HCT116 (cell line): ENCODE data around the gene TNNT2. TPM values are rescaled to one million over a fixed set of nuclear protein-coding genes. Genes with fewer than 3 reads are reported as not detected.

Source experiments
- ATAC-seq: fragments of 200-7000 bp; cut with Tn5 transposase; 2 replicates; pipeline ENCODE4 v1.9.1; 2020; ENCODE audit warnings: mild to moderate bottlenecking, moderate library complexity
- BruUV-seq: library from RNA; stranded (reverse); fragments of 400-500 nt; replicated peaks from 2 replicates; lab custom pipeline; 2021; lab: Mats Ljungman, UMichigan
- CTCF ChIA-PET: fragments of 300-600 bp; sonication (Branson Sonifier 250); formaldehyde crosslinking; loops from one replicate; lab custom pipeline; 2021; ENCODE audit warnings: antibody characterized with exemption; lab: Charles Lee
- POLR2A ChIA-PET: fragments of 300-600, 350-600 bp; sonication (Branson Sonifier 250); formaldehyde crosslinking; loops from one replicate; lab custom pipeline; 2021; ENCODE audit warnings: antibody characterized with exemption; lab: Charles Lee
- RAD21 ChIA-PET, 2 experiments: fragments of 300-600 bp; sonication (Branson Sonifier 250); formaldehyde crosslinking; loops; one replicate each; lab custom pipeline; 2023; ENCODE audit warnings: low total read pairs in 2 of 2; ENCODE audit not compliant: uncharacterized antibody in 2 of 2, unreplicated experiment in 2 of 2, low non-redundant PET in 1 of 2; lab: Charles Lee
- DNase-seq: peaks from one replicate; pipeline ENCODE4 v3.0.0-alpha.2; 2010; ENCODE audit warnings: low read depth, low spot score
- H2AFZ ChIP-seq: fragments of 200-600 bp; shearing (Covaris generic), sonication (generic); 2 replicates; pipeline ENCODE4 v1.6.1; 2017; ENCODE audit warnings: low read depth, mixed run types, mixed read lengths, antibody characterized with exemption, low read length; ENCODE audit not compliant: poor library complexity, severe bottlenecking
- H3K27ac ChIP-seq: 2 replicates; pipeline ENCODE4 v1.5.1; 2012; ENCODE audit warnings: low read depth, low read length
- H3K27me3 ChIP-seq: fragments of 200-600 bp; sonication (generic); 2 replicates; pipeline ENCODE4 v1.6.1; 2016; ENCODE audit warnings: mixed run types, low read length, mixed read lengths; ENCODE audit not compliant: insufficient read depth
- H3K36me3 ChIP-seq, 2 experiments: fragments of 200-500 bp in 1 of 2; fragments of 200-600 bp in 1 of 2; sonication (Bioruptor generic) in 1 of 2; sonication (generic) in 1 of 2; 2 replicates each; pipeline versions ENCODE4 v1.5.1 to v1.6.1; 2014 to 2016; ENCODE audit warnings: low read length in 2 of 2, inconsistent platforms in 1 of 2, mixed read lengths in 1 of 2, mixed run types in 1 of 2; ENCODE audit not compliant: insufficient read depth in 2 of 2, control insufficient read depth in 1 of 2
- H3K4me1 ChIP-seq, 2 experiments: fragments of 200-600 bp in 1 of 2; sonication (generic) in 1 of 2; 2 replicates each; pipeline versions ENCODE4 v1.5.1 to v1.6.1; 2012 to 2017; ENCODE audit warnings: low read length in 2 of 2, inconsistent platforms in 1 of 2, mild to moderate bottlenecking in 1 of 2, mixed read lengths in 1 of 2, mixed run types in 1 of 2, moderate library complexity in 1 of 2; ENCODE audit not compliant: insufficient read depth in 2 of 2, control insufficient read depth in 1 of 2
- H3K4me2 ChIP-seq: fragments of 200-600 bp; sonication (generic); 2 replicates; pipeline ENCODE4 v1.6.1; 2017; ENCODE audit warnings: mixed run types, low read length, mixed read lengths
- H3K4me3 ChIP-seq, 2 experiments: fragments of 200-600 bp in 1 of 2; sonication (generic) in 1 of 2; replicated peaks in 1 of 2; 2 replicates each; pipeline ENCODE4 v1.5.1; 2011 to 2016; ENCODE audit warnings: low read length in 2 of 2, control low read depth in 1 of 2, low read depth in 1 of 2, mild to moderate bottlenecking in 1 of 2, mixed read lengths in 1 of 2, mixed run types in 1 of 2
- H3K79me2 ChIP-seq: fragments of 200-600 bp; sonication (generic); 2 replicates; pipeline ENCODE4 v1.6.1; 2017; ENCODE audit warnings: mild to moderate bottlenecking, mixed run types, low read length, moderate library complexity, mixed read lengths; ENCODE audit not compliant: insufficient read depth
- H3K9ac ChIP-seq: fragments of 200-600 bp; sonication (generic); 2 replicates; pipeline ENCODE4 v1.6.1; 2016; ENCODE audit warnings: low read length, mixed read lengths
- H3K9me2 ChIP-seq: fragments of 200-600 bp; sonication (generic), shearing (Covaris generic); 2 replicates; pipeline ENCODE4 v1.6.1; 2017; ENCODE audit warnings: mixed run types, mild to moderate bottlenecking, moderate library complexity; ENCODE audit not compliant: insufficient read depth
- H3K9me3 ChIP-seq, 2 experiments: fragments of 200-500 bp in 1 of 2; fragments of 200-600 bp in 1 of 2; sonication (Bioruptor generic) in 1 of 2; sonication (generic) in 1 of 2; 2 replicates each; pipeline ENCODE4 v1.6.1; 2014 to 2017; ENCODE audit warnings: low read length in 2 of 2, mixed read lengths in 2 of 2, inconsistent platforms in 1 of 2, low read depth in 1 of 2, mild to moderate bottlenecking in 1 of 2, mixed run types in 1 of 2, moderate library complexity in 1 of 2; ENCODE audit not compliant: control insufficient read depth in 1 of 2, insufficient read depth in 1 of 2
- H4K20me1 ChIP-seq: fragments of 200-600 bp; sonication (generic), shearing (Covaris generic); 2 replicates; pipeline ENCODE4 v1.6.1; 2017; ENCODE audit warnings: mixed run types, mild to moderate bottlenecking, moderate library complexity; ENCODE audit not compliant: insufficient read depth
- CBX3 ChIP-seq: IDR thresholded peaks from 2 replicates; pipeline ENCODE4 v1.6.1; 2012; ENCODE audit warnings: low read depth
- CEBPB ChIP-seq: IDR thresholded peaks from 2 replicates; pipeline ENCODE4 v1.6.1; 2012; ENCODE audit warnings: low read depth
- EGR1 ChIP-seq: IDR thresholded peaks from 2 replicates; pipeline ENCODE4 v1.6.1; 2012; ENCODE audit warnings: low read depth
- ELF1 ChIP-seq: IDR thresholded peaks from 2 replicates; pipeline ENCODE4 v1.6.1; 2012; ENCODE audit warnings: low read depth, borderline replicate concordance
- EZH2 ChIP-seq: fragments of 200-600 bp; sonication (generic); IDR thresholded peaks from 2 replicates; pipeline ENCODE4 v1.6.1; 2017; ENCODE audit warnings: antibody characterized with exemption, mixed run types
- EZH2phosphoT487 ChIP-seq: fragments of 200-600 bp; IDR thresholded peaks from 2 replicates; pipeline ENCODE4 v1.6.1; 2018; ENCODE audit warnings: antibody characterized with exemption, borderline replicate concordance
- JUND ChIP-seq: IDR thresholded peaks from 2 replicates; pipeline ENCODE4 v1.6.1; 2012
- POLR2AphosphoS5 ChIP-seq: IDR thresholded peaks from 2 replicates; pipeline ENCODE4 v1.6.1; 2011; ENCODE audit warnings: mild to moderate bottlenecking, low read depth, low read length, moderate library complexity
- SIN3A ChIP-seq: IDR thresholded peaks from 2 replicates; pipeline ENCODE4 v1.6.1; 2012; ENCODE audit warnings: low read depth
- SP1 ChIP-seq: IDR thresholded peaks from 2 replicates; pipeline ENCODE4 v1.6.1; 2012; ENCODE audit warnings: low read depth
- SRF ChIP-seq: IDR thresholded peaks from 2 replicates; pipeline ENCODE4 v1.6.1; 2012; ENCODE audit warnings: low read depth
- TCF7L2 ChIP-seq: IDR thresholded peaks from 2 replicates; pipeline ENCODE4 v1.7.0; 2011; ENCODE audit warnings: borderline replicate concordance, inconsistent platforms; ENCODE audit not compliant: insufficient read depth, insufficient read length; ENCODE audit errors: extremely low read depth
- ZNF274 ChIP-seq: fragments of 200-500 bp; sonication (Bioruptor generic); IDR thresholded peaks from 2 replicates; pipeline ENCODE4 v1.6.1; 2014; ENCODE audit warnings: mild to moderate bottlenecking, low read depth, low read length, inconsistent platforms
- intact Hi-C: fragments of 100-400 bp; cut with micrococcal nuclease; formaldehyde crosslinking; loops from 2 replicates; pipeline ENCODE4 v1.10.0; 2022
- total RNA-seq: library from RNA; stranded (reverse); gene quantifications from one replicate; pipeline ENCODE4 v1.2.1, GENCODE V29; 2021; ENCODE audit not compliant: unreplicated experiment
- TF ChIP-seq, protein P1 (sequence below), 3 experiments: fragments of 200-600 bp in 1 of 3; sonication (generic) in 1 of 3; IDR thresholded peaks in 2 of 3; conservative IDR thresholded peaks in 1 of 3; 2 replicates each; pipeline ENCODE4 v1.5.1; 2012 to 2017; ENCODE audit warnings: low read depth in 2 of 3, low read length in 2 of 3, antibody characterized with exemption in 1 of 3, borderline replicate concordance in 1 of 3, control low read depth in 1 of 3, mild to moderate bottlenecking in 1 of 3, mixed read lengths in 1 of 3, mixed run types in 1 of 3, moderate library complexity in 1 of 3; ENCODE audit not compliant: insufficient read depth in 1 of 3
- TF ChIP-seq, protein P2 (sequence below): IDR thresholded peaks from 2 replicates; pipeline ENCODE4 v1.6.1; 2012

The TNNT2 gene
- total RNA-seq, 1 experiment from 2014 or later, result 2.0 TPM

DNA sequence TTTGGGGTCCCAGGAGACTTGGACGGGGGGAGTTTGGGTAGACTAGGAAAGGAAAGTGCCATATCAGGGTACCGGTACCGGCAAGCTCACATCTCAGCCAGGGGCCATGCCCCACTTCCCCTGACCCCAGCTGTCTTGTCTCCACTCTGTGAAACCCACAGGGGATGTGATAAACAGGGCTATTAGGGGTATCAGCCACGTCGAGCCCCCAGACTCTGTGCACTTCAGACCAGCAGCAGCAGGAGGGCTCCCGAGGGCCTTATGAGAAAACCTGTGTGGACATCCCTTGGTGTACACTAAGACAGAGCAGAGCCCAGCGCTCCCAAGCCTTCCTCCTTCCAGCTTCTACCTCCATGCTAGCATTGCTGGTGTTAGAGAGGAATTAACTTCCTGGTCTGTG lies 46.3 kb downstream of the TNNT2 start:
- H4K20me1 ChIP-seq, result no peaks in the 10 kb centered on the region
- no TSS peak for BruUV-seq
- no peak overlapping the region for H3K27ac ChIP-seq
- H3K9ac ChIP-seq, result no peak overlapping the region
- H2AFZ ChIP-seq, result no peak overlapping the region
- CTCF ChIA-PET, result no interaction called here
- H3K36me3 ChIP-seq, result no peaks in the 10 kb centered on the region
- intact Hi-C loops, result no loop called here
- DNase-seq, result no peak
- no peaks in the 10 kb centered on the region for H3K9me2 ChIP-seq
- POLR2A ChIA-PET, result no interaction called here
- H3K27me3 ChIP-seq, result no peaks in the 10 kb centered on the region
- ATAC-seq, result no peak
- H3K4me1 ChIP-seq, result no peaks in the 10 kb centered on the region
- RAD21 ChIA-PET, result no interaction called here
- TF ChIP-seq POLR2AphosphoS5, result no peak
- no peak for TF ChIP-seq ZNF274
- TF ChIP-seq SIN3A, result no peak
- TF ChIP-seq ELF1, result no peak
- TF ChIP-seq, protein P1, sequence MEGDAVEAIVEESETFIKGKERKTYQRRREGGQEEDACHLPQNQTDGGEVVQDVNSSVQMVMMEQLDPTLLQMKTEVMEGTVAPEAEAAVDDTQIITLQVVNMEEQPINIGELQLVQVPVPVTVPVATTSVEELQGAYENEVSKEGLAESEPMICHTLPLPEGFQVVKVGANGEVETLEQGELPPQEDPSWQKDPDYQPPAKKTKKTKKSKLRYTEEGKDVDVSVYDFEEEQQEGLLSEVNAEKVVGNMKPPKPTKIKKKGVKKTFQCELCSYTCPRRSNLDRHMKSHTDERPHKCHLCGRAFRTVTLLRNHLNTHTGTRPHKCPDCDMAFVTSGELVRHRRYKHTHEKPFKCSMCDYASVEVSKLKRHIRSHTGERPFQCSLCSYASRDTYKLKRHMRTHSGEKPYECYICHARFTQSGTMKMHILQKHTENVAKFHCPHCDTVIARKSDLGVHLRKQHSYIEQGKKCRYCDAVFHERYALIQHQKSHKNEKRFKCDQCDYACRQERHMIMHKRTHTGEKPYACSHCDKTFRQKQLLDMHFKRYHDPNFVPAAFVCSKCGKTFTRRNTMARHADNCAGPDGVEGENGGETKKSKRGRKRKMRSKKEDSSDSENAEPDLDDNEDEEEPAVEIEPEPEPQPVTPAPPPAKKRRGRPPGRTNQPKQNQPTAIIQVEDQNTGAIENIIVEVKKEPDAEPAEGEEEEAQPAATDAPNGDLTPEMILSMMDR (IDR thresholded peaks at IDR 0.05 in 2 of 3, conservative IDR thresholded peaks at IDR 0.05 in 1 of 3; ENCODE audit: borderline replicate concordance in 1 of 3, insufficient read depth in 1 of 3, low read depth in 2 of 3, low read length in 2 of 3), result no peak
- no peak for TF ChIP-seq EZH2
- no peak for TF ChIP-seq EZH2phosphoT487
- no peak for TF ChIP-seq CBX3
- TF ChIP-seq TCF7L2, result no peak
- TF ChIP-seq, protein P2, sequence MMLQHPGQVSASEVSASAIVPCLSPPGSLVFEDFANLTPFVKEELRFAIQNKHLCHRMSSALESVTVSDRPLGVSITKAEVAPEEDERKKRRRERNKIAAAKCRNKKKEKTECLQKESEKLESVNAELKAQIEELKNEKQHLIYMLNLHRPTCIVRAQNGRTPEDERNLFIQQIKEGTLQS, result no peak
- TF ChIP-seq SRF, result no peak
- no peak for TF ChIP-seq JUND
- no peak for TF ChIP-seq EGR1
- no peak for TF ChIP-seq CEBPB
- no peak for TF ChIP-seq SP1
- TF ChIP-seq, all 23 proteins: peak for 0
- H3K9me3 ChIP-seq, result no peaks in the 10 kb centered on the region
- no peaks in the 10 kb centered on the region for H3K79me2 ChIP-seq
- H3K4me3 ChIP-seq, result no peak overlapping the region
- H3K4me2 ChIP-seq, result no peak overlapping the region
